ENCODE results near the gene STH. TPM values are rescaled to one million over a fixed set of nuclear protein-coding genes. Genes with fewer than 3 reads are reported as not detected.

Gene STH
- total and polyA plus RNA-seq, 7 donors: not detected

DNA sequence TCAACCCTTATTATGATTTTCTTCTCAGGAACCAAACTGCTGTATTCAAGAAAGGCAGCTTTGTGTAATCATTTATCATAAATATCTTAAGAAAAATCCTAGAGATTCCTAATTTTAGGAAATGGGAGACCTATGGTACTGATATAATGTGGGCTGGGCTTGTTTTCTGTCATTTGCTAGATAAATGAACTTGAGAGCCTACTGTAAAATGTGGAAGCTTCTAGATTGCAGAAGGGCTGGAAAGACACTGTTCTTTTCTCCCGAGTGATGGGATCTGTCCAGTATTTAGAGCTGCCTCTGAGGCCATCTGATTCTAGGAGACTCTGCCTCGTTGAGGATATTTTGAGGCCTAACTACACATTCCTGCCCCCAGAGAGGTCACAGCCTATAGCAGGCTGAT is 19.9 kb upstream of the STH start:
- DNase-seq: no peak
- no peak overlapping the region for H3K27ac ChIP-seq
- TF ChIP-seq EP300 (IDR thresholded peaks at IDR 0.05) (no peak), POLR2A (IDR thresholded peaks at IDR 0.05) (no peak), POLR2AphosphoS5 (IDR thresholded peaks at IDR 0.05) (no peak)
- TF ChIP-seq, protein P1, sequence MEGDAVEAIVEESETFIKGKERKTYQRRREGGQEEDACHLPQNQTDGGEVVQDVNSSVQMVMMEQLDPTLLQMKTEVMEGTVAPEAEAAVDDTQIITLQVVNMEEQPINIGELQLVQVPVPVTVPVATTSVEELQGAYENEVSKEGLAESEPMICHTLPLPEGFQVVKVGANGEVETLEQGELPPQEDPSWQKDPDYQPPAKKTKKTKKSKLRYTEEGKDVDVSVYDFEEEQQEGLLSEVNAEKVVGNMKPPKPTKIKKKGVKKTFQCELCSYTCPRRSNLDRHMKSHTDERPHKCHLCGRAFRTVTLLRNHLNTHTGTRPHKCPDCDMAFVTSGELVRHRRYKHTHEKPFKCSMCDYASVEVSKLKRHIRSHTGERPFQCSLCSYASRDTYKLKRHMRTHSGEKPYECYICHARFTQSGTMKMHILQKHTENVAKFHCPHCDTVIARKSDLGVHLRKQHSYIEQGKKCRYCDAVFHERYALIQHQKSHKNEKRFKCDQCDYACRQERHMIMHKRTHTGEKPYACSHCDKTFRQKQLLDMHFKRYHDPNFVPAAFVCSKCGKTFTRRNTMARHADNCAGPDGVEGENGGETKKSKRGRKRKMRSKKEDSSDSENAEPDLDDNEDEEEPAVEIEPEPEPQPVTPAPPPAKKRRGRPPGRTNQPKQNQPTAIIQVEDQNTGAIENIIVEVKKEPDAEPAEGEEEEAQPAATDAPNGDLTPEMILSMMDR (IDR thresholded peaks at IDR 0.05): no peak
- H3K27me3 ChIP-seq: no peaks in the 10 kb centered on the region
- peaks cover 0 to 8% (median 0%) of the 10 kb centered on the region in 4 donors for H3K4me1 ChIP-seq
- intact Hi-C loops (cut with DNase I): no loop called here
- peaks cover 0 to 6% (median 0%) of the 10 kb centered on the region in 4 donors for H3K36me3 ChIP-seq
- WGBS, 2 donors: 74 to 82% methylated on average over 2 of the region's 2 CpGs
- H3K9me3 ChIP-seq: no peaks in the 10 kb centered on the region
- no peak overlapping the region for H3K4me3 ChIP-seq

DNA sequence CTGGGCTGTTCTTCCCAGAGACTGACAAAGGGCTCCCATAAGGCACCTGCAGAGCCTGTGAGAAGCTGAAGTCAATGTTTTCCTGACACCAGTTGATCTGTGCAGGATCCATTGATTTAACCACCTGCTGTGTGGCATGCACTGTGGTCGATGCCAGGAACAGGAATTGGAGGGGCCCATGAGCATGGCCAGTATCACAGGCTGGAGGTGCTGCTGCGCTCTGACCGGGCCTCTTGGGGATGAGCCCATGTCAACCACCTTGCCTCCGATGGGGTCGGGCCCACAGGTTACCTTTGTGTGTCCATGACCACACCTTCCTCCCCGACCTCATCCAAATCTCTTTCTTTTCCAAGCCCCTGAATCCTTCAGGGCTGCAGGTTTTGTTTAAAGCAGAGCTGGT is 18.2 kb upstream of the STH start:
- TF ChIP-seq EP300 (IDR thresholded peaks at IDR 0.05) (no peak), POLR2AphosphoS5 (IDR thresholded peaks at IDR 0.05) (no peak)
- TF ChIP-seq, protein P1 (IDR thresholded peaks at IDR 0.05): no peak
- H3K36me3 ChIP-seq: peaks cover 0 to 6% (median 0%) of the 10 kb centered on the region in 4 donors
- no peak overlapping the region for H3K4me3 ChIP-seq
- intact Hi-C loops (cut with DNase I): no loop called here
- no peaks in the 10 kb centered on the region for H3K27me3 ChIP-seq
- no peaks in the 10 kb centered on the region for H3K9me3 ChIP-seq
- DNase-seq: no peak
- H3K4me1 ChIP-seq: no peaks in the 10 kb centered on the region
- H3K27ac ChIP-seq: no peak overlapping the region
- WGBS, 2 donors: 83 to 89% methylated on average over 6 of the region's 6 CpGs

DNA sequence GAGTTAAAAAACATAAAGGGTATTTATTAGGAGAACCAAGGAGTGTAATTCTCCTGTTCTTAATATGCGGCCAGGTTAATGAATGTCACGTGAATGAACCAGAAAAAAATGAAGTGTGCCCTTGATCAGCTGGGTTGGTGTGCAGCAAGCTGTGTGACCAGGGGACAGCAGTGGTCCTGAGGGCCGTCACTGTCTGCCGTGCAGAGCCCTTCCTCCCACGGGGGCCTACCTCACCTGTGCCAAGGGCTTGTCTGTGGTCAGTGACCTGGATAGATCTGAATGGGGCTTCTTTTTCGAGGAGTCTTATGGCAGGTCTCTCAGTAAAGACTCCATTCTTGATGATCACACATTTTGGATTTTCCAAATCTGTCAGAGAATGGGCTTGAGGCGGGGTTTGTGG is 17.7 kb upstream of the STH start:
- TF ChIP-seq POLR2A (IDR thresholded peaks at IDR 0.05) (no peak), EP300 (IDR thresholded peaks at IDR 0.05) (no peak), POLR2AphosphoS5 (IDR thresholded peaks at IDR 0.05) (no peak)
- TF ChIP-seq, protein P1 (IDR thresholded peaks at IDR 0.05): no peak
- no peak overlapping the region for H3K4me3 ChIP-seq
- H3K4me1 ChIP-seq: no peaks in the 10 kb centered on the region
- H3K9me3 ChIP-seq: no peaks in the 10 kb centered on the region
- H3K27ac ChIP-seq: no peak overlapping the region
- intact Hi-C loops (cut with DNase I): no loop called here
- no peaks in the 10 kb centered on the region for H3K27me3 ChIP-seq
- peaks cover 0 to 6% (median 0%) of the 10 kb centered on the region in 4 donors for H3K36me3 ChIP-seq
- 85 to 89% methylated on average over 7 of the region's 7 CpGs for whole genome bisulfite sequencing, 2 donors
- no peak for DNase-seq

DNA sequence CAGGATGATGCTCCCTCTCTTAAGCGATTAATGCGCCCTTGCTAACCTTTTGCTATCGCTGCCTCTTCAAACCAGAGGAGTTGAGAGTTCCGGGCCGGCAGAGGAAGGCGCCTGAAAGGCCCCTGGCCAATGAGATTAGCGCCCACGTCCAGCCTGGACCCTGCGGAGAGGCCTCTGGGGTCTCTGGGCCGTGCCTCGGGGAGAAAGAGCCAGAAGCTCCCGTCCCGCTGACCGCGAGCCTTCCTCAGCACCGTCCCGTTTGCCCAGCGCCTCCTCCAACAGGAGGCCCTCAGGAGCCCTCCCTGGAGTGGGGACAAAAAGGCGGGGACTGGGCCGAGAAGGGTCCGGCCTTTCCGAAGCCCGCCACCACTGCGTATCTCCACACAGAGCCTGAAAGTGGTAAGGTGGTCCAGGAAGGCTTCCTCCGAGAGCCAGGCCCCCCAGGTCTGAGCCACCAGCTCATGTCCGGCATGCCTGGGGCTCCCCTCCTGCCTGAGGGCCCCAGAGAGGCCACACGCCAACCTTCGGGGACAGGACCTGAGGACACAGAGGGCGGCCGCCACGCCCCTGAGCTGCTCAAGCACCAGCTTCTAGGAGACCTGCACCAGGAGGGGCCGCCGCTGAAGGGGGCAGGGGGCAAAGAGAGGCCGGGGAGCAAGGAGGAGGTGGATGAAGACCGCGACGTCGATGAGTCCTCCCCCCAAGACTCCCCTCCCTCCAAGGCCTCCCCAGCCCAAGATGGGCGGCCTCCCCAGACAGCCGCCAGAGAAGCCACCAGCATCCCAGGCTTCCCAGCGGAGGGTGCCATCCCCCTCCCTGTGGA is 16.0 kb upstream of the STH start:
- 90 to 91% methylated on average over 41 of the region's 41 CpGs for WGBS, 2 donors
- Histone ChIP-seq H3K27ac (no peak overlapping the region), H3K9me3 (no peaks in the 10 kb centered on the region), H3K4me3 (no peak overlapping the region), H3K27me3 (no peaks in the 10 kb centered on the region), H3K4me1 (no peaks in the 10 kb centered on the region), H3K36me3 (peaks cover 0 to 6% (median 0%) of the 10 kb centered on the region in 4 donors)
- no peak for DNase-seq
- TF ChIP-seq, protein P1 (IDR thresholded peaks at IDR 0.05): no peak
- TF ChIP-seq EP300 (IDR thresholded peaks at IDR 0.05): no peak
- no peak for TF ChIP-seq POLR2A (IDR thresholded peaks at IDR 0.05)
- intact Hi-C loops (cut with DNase I): no loop called here

All from sigmoid colon (tissue), 7 donors.